ENCODE measurements around the gene ATP5PF. TPM values are rescaled to one million over a fixed set of nuclear protein-coding genes. Genes with fewer than 3 reads are reported as not detected.

Gene ATP5PF
- total and polyA plus RNA-seq, 10 of the 15 experiments (the other 5 are each of a cell fraction or from before 2014, with no cell fraction given) = 103 to 1,604 (median 487) TPM

GRCh38 chr21:25687787-25688186 is 46.9 kb downstream of the ATP5PF start:
- H2AFZ ChIP-seq (ENCODE audit: control insufficient read depth, low read depth, low read length) = no peak overlapping the region
- H3K27ac ChIP-seq (ENCODE audit: control insufficient read depth, insufficient read depth) = no peak overlapping the region
- no peaks in the 10 kb centered on the region for H3K27me3 ChIP-seq (replicated peaks in 1 of 2; ENCODE audit: control insufficient read depth in 2 of 2, insufficient read depth in 2 of 2, low read length in 1 of 2)
- in situ Hi-C loops (cut with MboI) (no loop called here), intact Hi-C loops (cut with micrococcal nuclease; ENCODE audit: unreplicated experiment) (no loop called here)
- H3K36me3 ChIP-seq (ENCODE audit: control insufficient read depth in 2 of 2, insufficient read depth in 2 of 2, low read length in 1 of 2) = no peaks in the 10 kb centered on the region
- ChIA-PET POLR2A (no interaction called here), CTCF (no interaction called here), SMC1A (ENCODE audit: uncharacterized antibody, unreplicated experiment) (no interaction called here), RAD21 (ENCODE audit: unreplicated experiment) (no interaction called here)
- 73% methylated on average over 4 of the region's 4 CpGs for WGBS (ENCODE audit: insufficient coverage, insufficient replicate concordance, low lambda C conversion rate, missing lambda C conversion rate)
- DNase-seq (ENCODE audit: low read depth, low spot score) (no peak), ATAC-seq (no peak), FAIRE-seq (no peak)
- H3K4me1 ChIP-seq (ENCODE audit: control insufficient read depth, insufficient read depth, low read length) = no peaks in the 10 kb centered on the region
- TF ChIP-seq BHLHE40 (IDR thresholded peaks at IDR 0.05; ENCODE audit: borderline replicate concordance in 1 of 2, low read depth in 2 of 2, low read length in 1 of 2) = no peak
- no peak for TF ChIP-seq ZNF622 (IDR thresholded peaks at IDR 0.05)
- TF ChIP-seq PML (IDR thresholded peaks at IDR 0.05; ENCODE audit: low read length) = no peak
- no peak for TF ChIP-seq KAT2A (conservative IDR thresholded peaks at IDR 0.05; ENCODE audit: control insufficient read depth, low read depth, low read length)
- no peak for TF ChIP-seq CEBPB (IDR thresholded peaks at IDR 0.05; ENCODE audit: borderline replicate concordance in 1 of 2, low read depth in 2 of 2, low read length in 2 of 2)
- no peak for TF ChIP-seq NBN (IDR thresholded peaks at IDR 0.05)
- TF ChIP-seq PBX3 (IDR thresholded peaks at IDR 0.05; ENCODE audit: insufficient replicate concordance, low read depth, low read length) = no peak
- TF ChIP-seq HDAC2 (IDR thresholded peaks at IDR 0.05) = no peak
- no peak for TF ChIP-seq MYB (IDR thresholded peaks at IDR 0.05; ENCODE audit: borderline replicate concordance, low read depth, low read length)
- TF ChIP-seq HDAC6 (IDR thresholded peaks at IDR 0.05; ENCODE audit: unreplicated experiment) = no peak
- no peak for TF ChIP-seq PKNOX1 (IDR thresholded peaks at IDR 0.05)
- TF ChIP-seq USF2 (IDR thresholded peaks at IDR 0.05; ENCODE audit: borderline replicate concordance, low read depth, low read length) = no peak
- no peak overlapping the region for H3K4me2 ChIP-seq (ENCODE audit: control insufficient read depth, insufficient read depth)
- H3K9ac ChIP-seq (ENCODE audit: control insufficient read depth, insufficient read depth, low read length) = no peak overlapping the region
- BruUV-seq (replicated peaks) = no TSS peak
- no peaks in the 10 kb centered on the region for H4K20me1 ChIP-seq (ENCODE audit: control insufficient read depth, insufficient read depth)
- H3K9me3 ChIP-seq (replicated peaks; ENCODE audit: control insufficient read depth, insufficient read depth, low read length) = no peaks in the 10 kb centered on the region
- no peak overlapping the region for H3K4me3 ChIP-seq
- H3K79me2 ChIP-seq (ENCODE audit: control insufficient read depth, insufficient read depth, low read length) = no peaks in the 10 kb centered on the region
